ENCODE data around the gene EBNA1BP2. TPM values are rescaled to one million over a fixed set of nuclear protein-coding genes. Genes with fewer than 3 reads are reported as not detected.
"Not testable (repeated sequence)": the region's sequence is repeated elsewhere in the genome, so short reads cannot be mapped to it uniquely, and the experiment has no call there.

The EBNA1BP2 gene
- polyA plus RNA-seq, 1 donor, result 31.7 TPM

GRCh38 chr1:43172527-43172972 lies 460 bp upstream of the EBNA1BP2 start:
- DNase-seq (ENCODE audit: low read depth), result peak; percentile 41

GRCh38 chr1:43171312-43171875 lies 696 bp downstream of the EBNA1BP2 start:
- no peak for DNase-seq (ENCODE audit: low read depth)

DNA sequence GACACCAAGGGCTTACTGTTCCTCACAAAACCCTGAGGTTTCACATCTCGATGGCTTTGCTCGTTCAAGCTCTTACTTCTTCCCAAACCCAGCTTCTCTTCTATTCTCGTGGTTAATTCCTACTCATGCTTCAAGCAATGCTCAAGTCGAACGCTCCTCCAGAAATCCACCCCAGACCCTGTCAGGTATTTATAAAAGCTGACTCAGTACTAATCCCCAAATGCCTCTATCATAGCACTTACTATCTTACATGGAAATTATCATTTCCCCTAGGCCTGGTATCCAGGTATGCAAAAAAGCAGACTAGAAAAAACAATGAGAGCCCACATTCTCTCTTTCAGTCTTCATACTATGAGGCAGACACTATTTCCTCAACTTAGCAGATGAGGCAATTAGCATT lies 6.3 kb downstream of the EBNA1BP2 start:
- DNase-seq (ENCODE audit: low read depth), result no peak

DNA sequence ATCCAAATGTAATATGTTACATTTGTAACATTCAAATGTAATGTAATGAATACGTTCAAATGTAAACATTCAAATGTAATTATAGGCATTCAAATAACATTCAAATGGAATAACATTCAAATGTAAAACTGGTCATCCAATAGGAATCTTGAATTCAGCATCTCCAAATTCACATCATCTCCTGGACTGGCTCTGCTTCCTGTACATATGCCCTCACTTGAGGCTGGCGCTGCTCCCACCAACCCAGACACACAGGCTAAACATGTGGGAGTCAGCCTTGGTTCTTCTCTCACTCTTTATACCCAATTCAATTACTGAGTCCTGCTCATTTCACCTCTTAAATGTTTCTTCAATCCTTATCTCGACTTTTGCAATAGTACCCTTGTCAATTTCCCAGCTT lies 6.9 kb downstream of the EBNA1BP2 start:
- DNase-seq (ENCODE audit: low read depth), result no peak

GRCh38 chr1:43156026-43156425 lies 16.1 kb downstream of the EBNA1BP2 start:
- DNase-seq (ENCODE audit: low read depth), result no peak

- no peak for DNase-seq (ENCODE audit: low read depth)
Observed at GRCh38 chr1:43153443-43153842, 18.6 kb downstream of the EBNA1BP2 start.

- DNase-seq (ENCODE audit: low read depth), result no peak
Observed at GRCh38 chr1:43152866-43153265, 19.2 kb downstream of the EBNA1BP2 start.

DNA sequence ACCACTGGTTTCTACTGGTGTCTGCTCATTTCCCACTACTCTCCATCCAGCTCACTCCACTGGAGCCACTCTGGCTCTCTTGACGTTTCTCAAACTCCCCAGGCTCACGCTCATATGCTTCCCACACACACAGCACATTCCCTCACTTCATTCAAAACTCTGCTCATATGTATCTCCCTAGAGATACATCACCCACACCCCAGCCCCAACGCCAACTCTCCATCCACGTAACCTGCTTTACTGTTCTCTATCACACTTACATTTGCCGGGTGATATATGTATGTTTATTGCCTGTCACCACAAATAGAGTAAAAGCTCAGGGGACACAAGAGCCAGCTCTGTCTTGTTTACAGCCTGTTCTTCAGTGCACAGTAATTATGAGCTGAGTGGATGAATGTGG lies 22.2 kb downstream of the EBNA1BP2 start:
- no peak for DNase-seq (ENCODE audit: low read depth)

DNA sequence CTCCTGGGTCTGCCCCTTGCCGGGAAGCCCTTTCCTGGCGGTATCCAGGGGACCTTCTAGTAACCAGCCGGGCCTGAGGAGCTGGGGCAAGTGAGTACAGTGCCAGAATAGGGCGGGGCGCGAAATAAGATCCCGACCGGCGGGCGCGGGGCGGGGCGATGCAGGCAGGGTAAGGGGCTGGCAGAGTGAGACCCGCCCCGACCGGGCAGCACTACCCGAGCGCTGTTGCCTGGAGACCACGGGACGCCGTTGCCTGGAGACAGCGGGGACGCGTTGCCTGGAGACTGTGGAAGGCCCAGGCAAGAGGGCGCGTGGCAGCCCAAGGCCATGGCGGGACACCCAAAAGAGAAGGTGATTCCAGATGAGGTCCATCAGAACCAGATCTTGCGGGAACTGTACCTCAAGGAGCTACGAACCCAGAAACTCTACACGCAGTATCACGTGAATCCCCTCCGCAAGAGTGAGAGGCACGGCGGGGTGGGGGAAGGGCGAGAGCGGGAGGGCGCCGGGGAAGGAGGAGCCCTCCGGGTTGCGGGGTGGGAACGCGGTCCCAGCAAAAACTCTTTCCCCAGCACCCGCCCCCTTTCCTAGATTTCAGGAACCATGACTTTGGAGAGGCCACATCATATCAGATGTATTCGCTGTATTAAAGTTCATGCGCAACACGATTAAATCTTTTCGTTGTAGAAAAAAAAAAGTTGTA lies 24.3 kb downstream of the EBNA1BP2 start:
- DNase-seq (ENCODE audit: low read depth), result no peak

DNA sequence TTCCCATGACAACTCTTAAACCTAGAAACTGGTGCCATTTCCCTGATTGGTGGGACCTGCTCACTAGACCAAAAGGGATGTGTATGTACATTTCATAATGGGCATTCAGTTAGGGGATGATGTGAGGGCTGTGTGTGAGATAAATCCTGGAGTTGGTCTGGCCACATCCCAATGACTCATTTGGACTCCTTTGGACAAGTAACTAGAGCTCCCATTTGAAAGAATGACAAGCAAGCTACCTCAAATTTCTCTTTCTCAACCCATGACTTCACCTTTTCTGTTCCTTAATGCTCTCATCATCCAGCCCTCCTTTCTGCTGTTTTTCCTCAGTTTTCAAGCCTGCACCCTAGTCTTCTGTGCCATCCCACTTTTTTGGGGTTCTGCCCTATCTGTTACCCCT lies 27.9 kb downstream of the EBNA1BP2 start:
- DNase-seq (ENCODE audit: low read depth), result no peak

DNA sequence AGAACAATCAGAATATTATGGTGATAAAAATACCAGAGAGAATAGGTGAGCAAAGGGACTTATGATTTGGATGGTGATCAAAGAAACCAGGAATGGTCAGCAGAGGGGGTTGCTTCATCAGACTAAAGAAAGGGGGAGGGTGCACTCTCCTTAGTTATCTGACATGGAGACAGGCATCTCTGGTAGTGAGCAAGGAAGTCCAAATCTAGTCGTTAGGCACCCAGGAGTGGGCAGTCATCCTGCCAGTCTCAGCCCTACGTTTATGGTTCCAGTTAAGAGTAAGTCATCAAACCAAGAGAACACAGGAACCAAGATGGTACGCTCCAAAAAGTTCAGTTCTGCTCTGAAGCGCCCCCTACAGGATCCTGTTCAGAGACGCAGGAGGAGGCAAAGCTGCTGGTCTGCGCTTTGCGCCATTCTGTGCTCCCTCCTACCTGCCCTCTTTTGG lies 28.6 kb downstream of the EBNA1BP2 start:
- DNase-seq (ENCODE audit: low read depth), result no peak

GRCh38 chr1:43140583-43140982 lies 31.5 kb downstream of the EBNA1BP2 start:
- DNase-seq (ENCODE audit: low read depth), result no peak

DNA sequence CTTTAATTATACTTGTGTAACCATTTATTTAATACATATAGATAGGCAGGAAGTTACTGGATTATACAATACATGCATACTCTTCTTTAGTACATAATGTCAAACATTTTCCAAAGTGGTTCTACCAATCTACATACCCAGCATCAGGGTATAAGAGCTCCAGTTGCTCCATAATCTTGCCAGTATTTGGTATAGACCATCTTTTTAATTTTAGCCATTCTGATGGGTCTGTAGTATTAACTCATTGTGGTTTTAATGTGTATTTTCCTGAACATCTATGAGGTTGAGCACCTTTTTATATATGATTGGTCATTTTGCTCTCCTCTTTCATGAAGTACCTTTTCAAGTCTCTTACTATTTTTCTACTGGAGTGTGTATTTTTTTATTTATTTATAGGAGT lies 32.1 kb downstream of the EBNA1BP2 start:
- no peak for DNase-seq (ENCODE audit: low read depth)

- DNase-seq (ENCODE audit: low read depth), result not testable (repeated sequence)
Observed at GRCh38 chr1:43139295-43139694, 32.8 kb downstream of the EBNA1BP2 start.

DNA sequence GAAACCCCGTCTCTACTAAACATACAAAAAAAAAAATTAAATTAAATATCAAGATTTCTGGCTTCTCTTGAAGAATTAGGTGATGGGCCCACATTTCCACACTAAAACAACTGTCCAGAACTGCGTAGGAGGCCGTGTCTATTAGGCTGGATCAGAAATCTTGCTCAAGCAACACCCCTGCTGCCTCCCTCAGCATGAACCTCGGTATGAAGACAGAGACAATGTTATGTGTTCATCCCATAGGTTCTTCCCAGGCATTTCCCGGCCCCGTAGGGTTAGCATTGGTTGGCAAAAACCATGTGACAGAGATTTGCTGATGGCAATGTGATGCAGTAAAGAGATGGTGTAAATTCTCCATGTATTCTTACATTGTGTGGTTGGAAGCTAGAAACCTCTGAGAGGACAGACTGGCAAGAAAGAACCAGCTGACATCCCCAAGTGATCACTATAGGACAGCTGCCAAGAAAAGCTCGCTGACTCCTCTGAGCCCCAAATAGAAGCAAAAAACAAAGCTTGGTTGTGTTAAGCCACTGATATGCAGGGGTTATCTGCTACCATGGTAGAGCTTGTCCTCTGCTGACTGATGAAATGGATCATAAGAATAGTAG lies 34.5 kb downstream of the EBNA1BP2 start:
- no peak for DNase-seq (ENCODE audit: low read depth)

DNA sequence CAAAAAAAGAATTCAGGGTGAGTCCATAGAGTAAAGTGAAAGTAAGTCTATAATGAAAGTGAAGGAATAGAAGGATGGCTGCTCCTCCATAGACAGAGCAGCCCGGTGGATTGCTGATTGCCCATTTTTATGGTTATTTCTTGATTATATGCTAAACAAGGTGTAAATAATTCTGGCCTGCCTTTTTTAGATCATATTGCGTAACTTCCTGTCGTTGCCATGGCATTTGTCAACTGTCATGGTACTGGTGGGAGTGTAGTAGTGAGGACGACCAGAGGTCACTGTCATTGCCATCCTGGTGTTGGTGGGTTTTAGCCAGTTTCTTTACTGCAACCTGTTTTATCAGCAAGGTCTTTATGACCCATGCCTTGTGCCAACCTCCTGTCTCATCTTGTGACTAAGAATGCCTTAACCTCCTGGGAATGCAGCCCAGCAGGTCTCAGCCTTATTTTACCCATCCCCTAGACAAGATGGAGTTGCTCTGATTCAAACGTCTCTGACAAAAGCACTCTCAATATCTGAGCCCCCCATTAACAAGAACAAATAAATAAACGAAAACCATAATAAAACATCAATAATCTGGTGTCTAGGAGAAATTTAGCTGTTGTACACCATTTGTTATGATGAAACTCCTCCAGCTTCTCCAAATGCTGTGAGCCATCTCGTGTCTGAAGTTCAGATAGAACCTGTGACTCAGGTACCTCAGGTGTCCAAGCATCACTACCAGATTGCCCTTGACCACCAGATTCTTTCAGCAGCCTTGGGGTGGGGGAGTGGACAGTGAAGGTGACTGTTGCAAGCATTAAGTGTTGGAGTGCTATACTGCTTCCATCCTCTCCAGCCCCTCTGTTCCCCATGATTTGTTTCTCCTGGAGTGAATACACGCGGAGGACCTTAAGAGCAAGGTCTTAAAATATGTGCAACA lies 36.0 kb downstream of the EBNA1BP2 start:
- no peak for DNase-seq (ENCODE audit: low read depth)

- DNase-seq (ENCODE audit: low read depth), result no peak
Observed at GRCh38 chr1:43134640-43135039, 37.5 kb downstream of the EBNA1BP2 start.

DNA sequence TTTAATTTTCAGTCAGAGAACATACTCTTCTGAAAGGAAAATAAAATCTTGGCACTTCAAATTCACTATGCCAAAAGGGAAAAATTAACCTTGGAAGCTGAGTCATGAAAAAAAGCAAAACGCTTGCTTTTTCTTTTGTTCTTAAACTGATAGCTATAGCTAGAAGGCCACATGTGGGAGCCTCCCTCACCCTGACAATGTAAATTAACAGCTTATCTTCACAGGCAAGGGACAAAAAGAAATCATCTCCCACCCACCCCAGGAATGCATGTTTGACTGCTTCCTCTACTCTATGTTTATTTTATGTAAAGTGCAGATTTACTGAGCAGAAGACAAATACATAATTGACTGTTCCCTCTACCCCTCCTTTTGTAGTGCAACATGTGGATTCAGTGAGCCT lies 38.0 kb downstream of the EBNA1BP2 start:
- no peak for DNase-seq (ENCODE audit: low read depth)

DNA sequence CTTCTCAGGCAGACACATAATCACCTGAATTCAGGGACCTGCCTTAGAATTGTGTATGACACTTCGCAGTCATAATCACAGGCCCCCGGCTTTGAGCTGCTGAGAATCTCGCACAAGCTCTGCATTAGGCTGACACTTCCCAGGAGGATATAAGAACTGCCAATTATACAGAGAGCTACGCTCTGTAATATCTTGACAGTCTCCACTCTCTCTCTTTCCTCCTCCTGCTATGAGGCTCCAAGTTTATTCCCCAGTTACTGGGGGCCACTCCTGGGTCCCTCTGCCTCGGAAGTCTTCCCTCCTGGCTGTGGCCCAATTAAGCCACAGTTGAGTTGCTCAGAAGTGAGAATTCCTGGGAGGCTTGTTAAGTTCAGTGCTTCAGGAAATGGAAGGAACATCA lies 42.7 kb downstream of the EBNA1BP2 start:
- no peak for DNase-seq (ENCODE audit: low read depth)

DNA sequence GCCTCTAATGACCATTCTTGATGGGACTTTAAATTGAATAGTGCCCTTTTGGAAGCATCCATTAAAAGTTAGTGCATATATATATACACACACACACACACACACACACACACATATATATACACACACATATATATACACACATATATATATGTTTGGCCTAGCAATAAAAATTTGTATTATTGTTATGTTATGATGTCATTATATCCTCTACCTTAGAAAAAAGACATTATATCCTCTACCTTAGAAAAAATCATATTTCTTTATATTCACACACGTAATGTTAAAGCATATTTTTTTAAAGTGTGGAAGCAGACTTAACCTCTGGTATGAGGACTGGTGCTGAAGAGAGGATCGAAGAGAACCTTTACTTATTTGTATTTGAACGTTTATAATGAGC lies 43.3 kb downstream of the EBNA1BP2 start:
- DNase-seq (ENCODE audit: low read depth), result no peak

DNA sequence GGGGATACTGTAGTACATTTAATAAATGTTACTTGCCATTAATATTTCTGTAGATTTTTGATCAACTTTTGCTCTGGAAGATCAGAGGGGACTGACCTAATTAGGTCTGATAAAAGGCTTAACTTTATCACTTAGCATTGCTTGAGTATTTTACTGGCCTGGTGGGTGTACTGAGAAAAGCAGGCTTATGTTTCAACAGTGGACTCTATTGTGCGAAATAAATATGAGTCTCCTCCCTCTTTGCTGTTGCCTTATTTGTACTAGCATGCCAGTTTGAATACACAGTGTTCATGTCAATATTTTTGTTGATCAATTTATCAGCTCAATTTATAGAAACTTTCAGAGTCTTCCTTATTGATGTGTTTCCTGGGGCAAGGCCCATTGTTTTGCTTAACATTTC lies 49.1 kb downstream of the EBNA1BP2 start:
- DNase-seq (ENCODE audit: low read depth), result no peak

GRCh38 chr1:43121256-43121900 lies 50.7 kb downstream of the EBNA1BP2 start:
- no peak for DNase-seq (ENCODE audit: low read depth)

Data from forelimb muscle (tissue), 1 donor.